ENCODE measurements around the gene LYL1.
"Not testable (repeated sequence)": the region's sequence is repeated elsewhere in the genome, so short reads cannot be mapped to it uniquely, and the experiment has no call there.

Gene LYL1

DNA sequence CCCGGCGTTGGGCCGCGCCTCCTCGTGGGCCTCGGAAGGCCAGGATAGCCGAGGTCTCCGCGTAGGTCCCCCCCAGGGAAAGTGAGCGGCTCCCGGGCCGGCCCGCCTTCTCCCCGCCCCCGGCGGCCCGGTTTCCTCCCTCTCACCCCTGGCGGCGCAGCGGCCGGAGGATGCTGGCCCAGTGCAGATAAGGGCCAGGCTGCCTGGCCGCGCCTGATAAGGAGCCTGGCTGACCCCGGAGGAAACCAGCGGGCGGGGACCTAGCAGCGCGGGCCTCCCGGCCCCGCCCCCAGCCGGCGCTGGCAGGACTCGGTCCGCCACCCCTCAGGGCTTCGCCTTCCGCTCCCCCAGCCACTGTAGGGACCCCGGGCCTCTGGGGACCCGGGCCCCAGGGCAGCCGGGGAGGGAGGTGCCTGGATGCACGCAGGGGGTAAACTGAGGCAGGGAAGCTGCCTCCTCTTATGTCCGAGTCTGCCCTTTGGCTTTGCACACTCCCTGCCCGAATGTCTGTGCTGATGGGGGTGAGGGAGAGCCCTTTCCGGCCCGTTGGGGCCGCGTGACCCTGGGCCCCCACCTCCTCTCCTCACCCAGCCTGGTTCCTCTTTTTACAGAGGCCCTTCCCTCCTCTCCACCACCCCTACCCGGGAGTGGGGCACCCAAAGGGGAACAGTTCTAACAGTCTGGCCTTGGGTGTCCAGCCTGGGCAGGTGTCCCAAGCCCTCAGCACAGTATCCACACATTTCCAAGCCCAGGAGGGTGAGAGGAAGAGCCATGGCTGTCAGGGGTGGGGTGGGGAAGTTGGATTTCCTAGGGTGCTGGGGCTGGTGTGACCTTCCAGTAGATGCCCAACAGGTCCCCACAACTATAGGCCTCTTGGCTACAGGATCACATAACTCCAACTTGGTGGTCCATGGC lies at the start of gene LYL1:
LYL1 (minus strand) TSS at position 193 of the 915 bp plus-strand sequence. CDS start 1,687 bp downstream, outside the sequence.
- DNase-seq = no peak

DNA sequence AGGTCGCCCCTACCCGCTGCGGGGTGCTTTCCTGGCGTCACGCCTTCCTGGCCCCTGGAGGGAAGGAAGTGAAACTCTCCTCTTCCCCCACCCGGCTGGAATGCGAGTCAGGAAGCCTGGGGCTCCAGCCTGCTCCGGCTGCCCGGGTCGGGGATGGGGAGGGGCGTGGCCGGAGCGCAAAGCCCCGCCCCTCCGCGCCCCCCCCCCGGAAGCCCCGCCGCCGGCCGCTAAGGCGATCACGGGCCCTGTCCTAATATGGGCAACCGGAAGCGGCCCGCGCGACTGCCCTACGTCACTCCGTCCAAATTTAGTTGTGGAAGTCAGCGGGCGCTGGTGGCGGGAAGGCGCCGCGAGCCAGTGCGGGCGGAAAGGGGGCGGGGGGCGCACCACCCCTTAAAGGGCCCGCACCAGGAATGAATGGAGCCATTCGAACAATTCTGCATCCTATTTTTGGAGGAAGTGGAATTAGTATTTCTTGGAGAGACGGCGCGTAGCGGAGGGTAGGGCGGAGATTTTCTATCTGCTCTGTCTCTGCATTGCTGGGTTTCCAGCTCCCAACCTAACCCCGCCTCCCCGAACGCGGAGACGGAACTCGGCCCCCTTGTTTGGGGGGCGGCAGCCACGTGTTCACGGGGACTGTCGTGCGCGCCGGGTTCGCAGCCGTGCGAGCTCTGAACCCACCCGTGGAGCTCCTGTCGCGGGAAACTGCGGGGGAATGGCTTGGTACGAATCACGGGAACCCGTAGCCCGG lies 49.1 kb upstream of the LYL1 start:
- peak; percentile 93 for DNase-seq

DNA sequence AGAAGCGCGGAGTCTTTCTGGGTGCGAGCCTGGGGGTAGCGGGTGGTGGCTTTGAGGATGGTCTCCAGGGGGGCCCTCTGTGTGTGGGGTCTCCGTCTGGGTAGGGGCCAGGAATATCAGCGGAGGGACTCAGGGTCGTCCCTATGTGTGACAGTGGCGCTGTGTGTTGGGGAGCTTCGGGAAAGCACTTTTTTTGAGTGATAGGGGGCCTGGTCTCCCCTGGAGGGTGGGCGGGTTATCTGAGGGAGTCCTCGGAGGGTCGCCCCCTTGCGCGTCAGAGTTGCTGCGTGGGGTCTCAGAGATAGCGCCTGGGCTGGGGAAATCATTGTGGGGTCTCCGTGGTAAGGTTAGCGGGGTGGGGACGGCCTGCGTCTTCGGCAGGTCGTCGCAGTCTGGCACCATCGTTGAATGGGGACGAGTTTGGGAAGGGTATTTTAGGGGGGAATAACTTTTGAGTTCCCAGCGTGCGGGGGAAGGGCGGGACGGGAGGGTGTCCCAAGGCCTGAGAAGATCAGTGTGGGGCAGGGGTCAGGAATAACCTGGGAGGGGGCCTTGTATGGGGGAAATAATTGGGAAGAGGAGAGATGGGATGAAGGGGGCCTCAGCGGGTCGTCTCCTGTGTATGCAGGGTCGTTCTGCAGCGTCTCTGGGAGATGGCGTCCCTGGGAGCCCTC lies 48.4 kb upstream of the LYL1 start:
- DNase-seq = peak; percentile 27

DNA sequence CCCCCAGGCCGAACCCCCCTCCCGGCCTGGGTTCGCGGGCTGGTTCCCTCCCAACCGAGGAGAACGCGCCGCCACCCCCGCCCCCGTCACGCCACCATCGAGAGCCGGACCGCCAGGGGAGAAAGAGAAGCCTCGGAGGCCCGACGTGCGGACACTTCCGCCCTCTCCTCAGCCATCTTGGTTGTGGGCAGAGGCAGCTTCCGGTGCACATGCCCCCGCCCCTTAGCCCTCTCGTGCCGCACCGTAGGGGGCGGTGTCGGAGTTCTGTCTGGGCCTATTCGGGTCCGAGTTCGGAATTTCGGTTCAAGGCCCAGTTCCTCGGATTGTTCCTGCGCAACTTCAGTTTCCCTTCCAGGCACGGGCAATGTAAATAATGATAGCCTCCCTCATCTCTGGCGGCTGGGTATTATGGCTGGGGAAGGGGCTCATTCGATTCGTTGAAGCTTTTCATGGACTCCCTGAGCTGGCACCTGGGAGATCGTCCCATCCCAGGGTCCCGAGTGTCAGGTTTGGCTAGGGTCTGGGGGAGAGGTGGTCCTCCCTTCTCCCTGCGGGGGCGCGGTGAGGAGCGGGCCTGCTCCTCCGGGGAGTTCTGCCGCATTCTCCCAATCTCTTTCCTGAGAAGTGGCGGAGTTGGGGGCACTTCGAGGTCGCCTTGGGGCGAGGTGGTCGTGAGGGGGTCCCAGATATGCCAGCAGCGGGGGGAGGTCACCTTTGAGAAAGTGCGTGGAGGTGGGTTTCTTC lies 47.7 kb upstream of the LYL1 start, which contains the start of the genes IER2 and STX10:
IER2 (plus strand) TSS at position 225 of the 744 bp plus-strand sequence. CDS start 2,776 bp downstream, outside the sequence.
STX10 (minus strand) TSS at position 189 of the 744 bp plus-strand sequence. CDS start 202 bp downstream, outside the sequence.
- DNase-seq = peak; percentile 90

DNA sequence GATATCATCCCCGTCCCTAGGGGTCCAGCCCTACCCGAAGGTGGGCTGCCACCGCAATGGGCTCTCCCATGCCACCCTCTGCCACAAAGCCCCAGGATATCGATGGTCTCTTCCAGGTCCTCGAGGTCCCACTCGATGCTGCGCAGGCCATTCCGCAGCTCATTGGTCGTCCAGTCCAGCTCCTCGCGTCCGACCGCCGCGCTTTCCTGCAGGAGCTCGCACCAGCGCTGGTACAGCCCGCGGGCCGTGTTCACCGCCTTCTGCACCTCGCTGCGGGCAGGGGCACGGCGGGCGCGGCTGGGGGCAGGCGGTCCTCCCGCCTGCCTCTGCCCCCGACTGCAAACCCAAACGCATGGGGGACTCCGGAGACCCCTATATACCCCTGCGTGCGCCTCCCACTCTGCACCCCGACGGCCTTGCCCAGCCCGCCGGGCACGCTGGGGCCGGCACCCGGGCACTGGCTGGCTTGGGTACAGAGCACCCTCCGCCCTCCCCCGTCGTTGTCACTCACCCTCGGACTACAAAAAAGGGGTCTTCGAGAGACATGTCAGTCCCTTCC lies 47.0 kb upstream of the LYL1 start:
- DNase-seq = peak; percentile 36

DNA sequence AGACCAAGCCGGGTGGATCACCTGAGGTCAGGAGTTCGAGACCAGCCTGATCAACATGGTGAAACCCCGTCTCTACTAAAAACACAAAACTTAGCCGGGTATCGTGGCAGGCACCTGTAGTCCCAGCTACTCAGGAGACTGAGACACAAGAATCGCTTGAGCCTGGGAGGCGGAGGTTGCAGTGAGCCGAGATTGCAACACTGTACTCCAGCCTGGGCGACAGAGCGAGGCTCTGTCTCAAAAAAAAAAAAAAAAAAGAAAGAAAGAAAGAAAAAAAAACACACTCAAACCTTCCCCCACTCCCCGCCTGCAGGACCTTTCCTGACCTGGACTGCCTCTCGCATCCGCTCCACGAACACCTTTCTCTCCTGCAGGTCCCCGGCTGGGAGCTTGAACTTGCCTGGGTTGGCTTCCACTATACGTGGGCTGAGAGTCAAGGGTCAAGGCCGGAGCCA lies 46.5 kb upstream of the LYL1 start:
- DNase-seq = not testable (repeated sequence)

DNA sequence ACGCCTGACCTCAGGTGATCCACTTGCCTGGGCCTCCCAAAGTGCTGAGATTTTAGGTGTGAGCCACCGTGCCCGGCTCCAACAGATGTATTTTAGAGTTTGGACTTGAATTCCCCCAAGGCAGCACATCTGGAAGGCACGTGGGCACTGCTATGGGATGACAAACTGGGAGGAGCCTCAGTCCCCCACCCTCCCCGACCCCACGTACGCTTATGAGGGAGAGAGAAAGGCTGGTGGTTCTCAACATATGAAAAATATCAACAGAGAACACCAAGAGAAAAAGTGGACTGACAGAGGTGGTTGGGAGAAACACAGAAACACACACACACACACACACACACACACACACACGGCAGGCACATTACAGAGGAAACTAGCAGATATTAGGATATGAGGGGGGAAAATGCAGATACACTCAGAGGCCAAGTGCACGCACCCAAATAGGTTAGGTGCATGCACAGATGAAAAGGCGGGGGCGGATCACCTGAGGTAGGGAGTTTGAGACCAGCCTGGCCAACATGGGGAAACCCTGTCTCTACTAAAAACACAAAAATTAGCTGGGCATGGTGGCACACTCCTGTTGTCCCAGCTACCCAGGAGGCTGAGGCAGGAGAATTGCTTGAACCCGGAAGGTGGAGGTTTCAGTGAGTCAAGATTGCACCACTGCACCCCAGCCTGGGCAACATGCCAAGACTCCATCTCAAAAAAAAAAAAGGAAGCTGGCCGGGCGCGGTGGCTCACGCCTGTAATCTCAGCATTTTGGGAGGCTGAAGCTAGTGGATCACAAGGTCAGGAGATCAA lies 44.3 kb upstream of the LYL1 start:
- DNase-seq = no peak

DNA sequence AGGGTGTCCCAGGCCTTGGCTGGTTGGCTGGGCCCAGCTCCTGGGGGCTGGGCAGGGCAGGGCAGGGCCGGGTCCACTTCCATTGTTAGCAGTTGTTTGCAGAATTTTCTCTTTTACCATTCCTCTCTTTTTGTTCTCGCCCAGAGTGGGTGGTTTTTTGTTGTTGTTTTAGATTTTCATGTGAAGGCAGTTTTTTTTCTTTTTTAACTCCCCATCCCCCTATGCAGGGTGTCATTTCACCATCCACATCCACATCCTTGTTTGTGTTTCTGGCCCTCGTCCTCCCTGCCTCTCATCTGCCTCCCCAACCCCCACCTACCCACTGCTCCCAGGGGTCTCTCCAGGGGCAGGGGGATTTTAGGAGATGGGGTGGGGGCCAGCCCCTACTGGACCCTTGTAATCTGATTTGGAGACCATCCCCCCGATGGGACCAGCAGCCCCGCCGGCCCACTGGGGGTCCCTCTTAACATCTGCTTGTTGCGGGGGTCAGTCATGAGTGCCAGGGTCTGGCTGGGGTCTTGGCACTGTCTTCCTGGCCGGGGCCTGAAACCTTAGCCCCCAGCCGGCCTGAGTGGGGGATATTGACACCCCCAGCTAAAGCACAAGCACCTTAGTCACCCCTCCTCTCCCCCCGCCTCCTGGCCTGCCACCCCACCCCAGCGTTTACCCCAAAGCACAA lies 37.1 kb upstream of the LYL1 start:
- no peak for DNase-seq

DNA sequence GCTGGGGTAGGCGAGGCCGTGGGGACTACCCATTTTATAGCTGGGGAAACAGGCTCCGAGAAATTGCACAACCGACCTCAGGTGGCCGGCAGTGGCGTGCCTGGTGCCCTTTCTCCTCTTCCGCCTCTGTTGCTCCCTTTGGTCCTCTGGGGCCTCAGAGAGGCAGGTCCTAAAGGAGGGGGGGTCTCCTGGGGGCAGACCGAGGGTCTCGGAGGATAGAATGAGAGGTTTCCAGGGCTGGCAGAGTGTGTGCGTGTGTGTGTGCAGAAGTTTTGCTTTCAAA lies 36.2 kb upstream of the LYL1 start:
- no peak for DNase-seq

DNA sequence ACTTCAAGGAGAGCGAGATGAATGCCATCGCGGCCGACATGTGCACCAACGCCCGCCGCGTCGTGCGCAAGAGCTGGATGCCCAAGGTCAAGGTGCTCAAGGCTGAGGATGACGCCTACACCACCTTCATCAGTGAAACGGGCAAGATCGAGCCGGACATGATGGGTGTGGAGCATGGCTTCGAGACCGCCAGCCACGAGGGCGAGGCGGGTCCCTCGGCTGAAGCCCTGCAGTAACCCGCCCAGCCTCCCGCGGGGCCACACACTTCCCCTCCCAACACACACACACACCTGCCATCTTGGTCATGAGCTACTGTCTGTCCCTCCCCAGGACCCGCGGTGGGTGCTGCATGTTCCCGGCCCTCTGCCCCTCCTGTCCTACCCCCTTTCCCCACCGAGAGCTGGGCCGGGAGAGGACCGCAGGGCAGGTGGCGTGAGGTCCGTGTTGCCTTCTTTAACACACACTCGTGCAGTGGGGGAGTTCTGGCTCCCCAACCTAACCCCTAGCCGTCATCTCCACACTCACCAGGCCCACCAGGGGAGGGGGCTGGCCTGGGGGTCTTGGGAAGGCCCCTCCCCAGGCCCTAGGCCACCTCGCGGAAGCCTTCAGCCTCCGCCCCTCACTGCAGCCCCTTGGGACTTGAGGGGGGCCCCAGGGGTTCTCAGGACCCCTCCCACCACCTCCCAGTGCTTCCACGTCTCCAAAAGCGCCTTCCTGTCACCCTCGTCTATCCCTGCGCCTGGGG lies 35.7 kb upstream of the LYL1 start:
- DNase-seq = no peak

DNA sequence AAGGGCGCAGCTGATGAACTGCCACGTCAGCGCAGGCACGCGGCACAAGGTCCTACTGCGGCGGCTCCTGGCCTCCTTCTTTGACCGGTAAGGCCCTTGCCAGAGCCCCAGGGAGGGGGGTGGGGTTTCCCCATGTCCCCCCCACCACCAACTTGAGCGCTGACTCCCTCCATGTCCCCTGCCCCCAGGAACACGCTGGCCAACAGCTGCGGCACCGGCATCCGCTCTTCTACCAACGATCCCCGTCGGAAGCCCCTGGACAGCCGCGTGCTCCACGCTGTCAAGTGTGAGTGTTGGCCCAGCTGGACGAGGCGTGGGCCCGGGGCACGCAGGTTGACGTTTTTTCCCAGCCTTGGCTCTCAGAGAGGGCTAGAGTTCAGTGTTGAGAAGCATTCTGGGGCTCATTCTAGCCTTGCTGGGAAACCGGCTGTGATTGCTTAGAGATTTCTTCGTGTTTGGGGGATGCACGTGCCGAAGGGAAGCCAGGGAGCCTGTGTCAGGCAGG lies 34.7 kb upstream of the LYL1 start:
- DNase-seq = no peak

DNA sequence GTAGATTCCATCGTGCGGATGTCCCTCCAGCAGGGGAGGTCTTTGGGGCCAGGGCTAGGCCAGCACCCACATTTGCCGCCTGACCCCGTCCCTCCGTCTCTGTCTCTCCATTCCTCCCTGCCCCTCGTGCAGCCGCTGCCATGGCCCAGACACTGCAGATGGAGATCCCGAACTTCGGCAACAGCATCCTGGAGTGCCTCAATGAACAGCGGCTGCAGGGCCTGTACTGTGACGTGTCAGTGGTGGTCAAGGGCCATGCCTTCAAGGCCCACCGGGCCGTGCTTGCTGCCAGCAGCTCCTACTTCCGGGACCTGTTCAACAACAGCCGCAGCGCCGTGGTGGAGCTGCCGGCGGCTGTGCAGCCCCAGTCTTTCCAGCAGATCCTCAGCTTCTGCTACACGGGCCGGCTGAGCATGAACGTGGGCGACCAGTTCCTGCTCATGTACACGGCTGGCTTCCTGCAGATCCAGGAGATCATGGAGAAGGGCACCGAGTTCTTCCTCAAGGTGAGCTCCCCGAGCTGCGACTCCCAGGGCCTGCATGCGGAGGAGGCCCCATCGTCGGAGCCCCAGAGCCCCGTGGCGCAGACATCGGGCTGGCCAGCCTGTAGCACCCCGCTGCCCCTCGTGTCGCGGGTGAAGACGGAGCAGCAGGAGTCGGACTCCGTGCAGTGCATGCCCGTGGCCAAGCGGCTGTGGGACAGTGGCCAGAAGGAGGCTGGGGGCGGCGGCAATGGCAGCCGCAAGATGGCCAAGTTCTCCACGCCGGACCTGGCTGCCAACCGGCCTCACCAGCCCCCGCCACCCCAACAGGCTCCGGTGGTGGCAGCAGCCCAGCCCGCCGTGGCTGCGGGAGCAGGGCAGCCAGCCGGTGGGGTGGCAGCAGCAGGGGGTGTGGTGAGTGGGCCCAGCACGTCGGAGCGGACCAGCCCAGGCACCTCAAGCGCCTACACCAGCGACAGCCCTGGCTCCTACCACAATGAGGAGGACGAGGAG lies 32.7 kb upstream of the LYL1 start:
- no peak for DNase-seq

DNA sequence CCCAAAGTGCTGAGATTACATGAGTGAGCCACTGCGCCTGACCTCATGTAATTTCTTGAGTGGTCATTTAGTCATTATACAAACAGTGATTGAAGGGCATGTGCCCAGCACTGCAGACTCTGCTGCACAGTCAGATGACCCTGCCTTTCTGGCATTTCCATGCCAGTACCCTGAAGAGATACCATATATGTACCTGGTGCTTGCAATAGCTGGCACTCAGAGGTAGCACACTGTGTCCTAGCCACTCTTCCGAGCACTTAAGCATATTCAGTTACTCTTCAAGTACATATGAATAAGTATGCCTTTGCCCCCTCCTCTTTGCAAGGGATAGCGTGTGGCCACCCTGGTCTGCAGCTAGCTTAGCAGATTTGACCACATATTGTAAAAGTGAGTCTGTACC lies 32.0 kb upstream of the LYL1 start:
- DNase-seq = no peak

DNA sequence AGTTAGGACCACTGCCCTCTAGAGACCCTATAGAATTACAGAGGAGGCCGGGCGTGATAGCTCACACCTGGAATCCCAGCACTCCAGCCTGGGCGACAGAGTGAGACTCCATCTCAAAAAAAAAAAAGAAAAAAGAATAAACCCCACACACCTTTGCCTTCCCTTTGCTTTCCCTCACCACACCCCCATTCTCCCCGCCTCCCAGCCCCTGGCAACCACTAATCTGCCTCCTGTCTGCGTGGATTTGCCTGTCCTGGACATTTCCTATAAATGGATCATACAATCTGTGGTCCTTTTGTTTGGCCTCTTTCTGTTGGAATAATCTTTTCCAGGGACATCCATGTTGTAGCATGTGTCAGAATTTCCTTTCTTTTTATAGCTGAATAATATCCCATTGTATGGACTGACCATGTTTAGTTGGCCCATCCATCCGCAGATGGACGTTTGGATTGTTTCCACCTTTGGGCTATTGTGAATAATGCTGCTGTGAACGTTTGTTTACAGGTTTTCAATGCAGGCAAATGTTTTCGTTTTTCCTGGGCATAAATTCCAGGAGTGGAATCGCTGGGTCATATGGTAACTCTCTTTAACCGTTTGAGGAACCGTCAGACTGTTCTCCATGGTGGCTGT lies 30.7 kb upstream of the LYL1 start:
- DNase-seq = no peak

DNA sequence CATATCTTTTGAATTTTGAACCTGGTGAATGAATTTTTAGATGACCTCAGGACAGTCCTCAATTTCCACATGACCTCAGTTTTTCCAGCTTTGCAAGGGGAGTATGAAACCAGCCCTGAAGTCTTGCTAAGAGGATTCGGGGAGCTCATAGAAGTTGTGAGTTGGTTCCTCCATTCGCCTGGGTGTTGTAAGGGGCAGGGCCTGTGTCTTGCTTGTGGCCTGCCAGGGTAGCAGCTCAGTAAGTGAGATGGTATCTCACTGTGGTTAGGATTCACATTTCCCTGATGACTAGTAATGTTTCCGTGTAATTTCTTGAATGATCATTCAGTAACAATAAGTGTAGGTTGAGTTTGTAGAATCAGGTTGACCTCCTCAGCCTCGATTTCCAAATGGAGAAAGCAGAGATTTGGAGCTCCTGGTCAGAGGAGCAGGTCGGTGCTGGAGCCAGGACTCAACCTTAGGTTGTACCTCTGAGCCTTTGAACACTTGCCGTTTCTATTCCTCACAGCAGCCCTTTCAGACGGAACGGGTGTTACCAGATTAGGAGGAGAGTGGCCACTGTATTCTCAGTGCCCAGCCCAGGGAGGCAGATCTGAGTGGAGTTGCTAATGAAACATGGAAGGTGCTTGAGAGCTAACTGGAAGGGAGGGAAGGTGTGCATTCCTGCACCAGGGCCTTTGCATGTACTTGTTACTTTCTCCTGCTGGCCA lies 30.0 kb upstream of the LYL1 start:
- DNase-seq = peak; percentile 41

DNA sequence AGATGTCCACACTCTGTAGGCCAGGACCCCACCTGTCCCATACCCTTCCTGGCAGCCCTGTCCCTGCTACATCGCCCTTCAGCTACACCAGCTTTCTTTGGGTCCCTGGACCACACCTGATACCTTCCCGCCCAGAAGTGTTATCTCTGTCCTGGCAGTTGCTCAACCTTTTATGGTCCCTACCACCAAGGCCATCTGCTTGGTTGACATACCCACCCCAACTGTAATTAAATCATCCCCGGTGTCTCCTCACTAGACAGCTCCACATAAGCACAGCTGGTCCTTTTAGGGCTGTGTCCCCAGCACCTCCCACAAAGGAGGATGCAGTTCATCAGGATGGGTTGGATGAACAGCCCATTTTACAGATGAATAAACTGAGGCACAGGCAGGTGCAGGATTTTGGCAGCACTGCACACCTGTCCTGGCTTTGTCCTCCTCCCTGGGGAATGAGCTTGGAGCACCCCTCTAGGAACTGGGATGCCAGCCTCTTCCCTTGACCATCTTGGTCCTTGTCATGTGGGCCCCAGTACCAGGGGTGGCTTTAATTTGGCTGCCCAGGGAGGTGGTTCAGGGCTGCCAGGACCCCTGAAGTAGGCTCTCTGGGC lies 28.3 kb upstream of the LYL1 start:
- DNase-seq = no peak

DNA sequence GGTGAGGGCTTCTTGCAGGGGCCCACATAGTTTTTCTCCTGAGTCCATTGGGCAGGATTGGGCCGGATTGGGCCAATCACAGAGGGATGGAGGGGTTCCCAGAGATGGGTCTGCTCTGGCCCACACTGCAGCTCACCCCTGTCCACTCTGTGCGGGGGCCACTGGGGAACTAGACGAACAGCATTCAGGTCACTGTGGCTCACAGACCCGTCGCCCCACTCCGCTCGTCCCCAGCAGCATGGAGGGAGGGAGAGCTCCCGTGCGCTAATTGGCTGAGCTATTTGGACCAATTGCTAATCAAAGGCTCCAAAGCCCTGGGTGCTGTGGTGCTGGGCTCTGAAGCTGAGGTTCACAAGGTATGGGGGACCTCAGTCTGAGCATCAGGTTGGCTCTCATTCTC lies 26.7 kb upstream of the LYL1 start:
- DNase-seq = no peak
